DMS53 (cell line): ENCODE measurements around the gene ALG8.
"Not testable (repeated sequence)": the region's sequence is repeated elsewhere in the genome, so short reads cannot be mapped to it uniquely, and the experiment has no call there.

Experiments used
- DNase-seq: peaks from one replicate; lab custom pipeline; 2025; lab: John Stamatoyannopoulos, UW

Gene ALG8

GRCh38 chr11:78071717-78072116, 67.7 kb downstream of the ALG8 start:
- DNase-seq, result no peak

DNA sequence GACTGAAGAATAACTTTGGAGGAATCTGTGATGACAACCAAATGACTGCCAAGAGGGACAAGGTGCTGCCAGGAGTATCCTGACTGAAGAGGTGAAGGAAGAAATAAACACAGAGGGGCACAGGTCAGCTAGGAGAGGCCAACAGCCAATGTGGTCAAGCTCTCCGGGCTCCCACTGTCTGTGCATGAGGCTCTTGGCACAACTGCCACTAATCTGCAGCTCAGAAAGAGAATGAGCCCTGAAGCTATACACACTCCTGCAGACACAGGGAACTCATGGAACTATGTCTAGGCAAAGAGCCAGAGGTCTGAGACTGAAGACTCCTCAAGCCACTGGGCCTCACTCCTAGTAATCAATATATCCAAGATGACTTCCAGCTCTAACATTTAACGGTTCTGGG, 68.8 kb downstream of the ALG8 start:
- no peak for DNase-seq

DNA sequence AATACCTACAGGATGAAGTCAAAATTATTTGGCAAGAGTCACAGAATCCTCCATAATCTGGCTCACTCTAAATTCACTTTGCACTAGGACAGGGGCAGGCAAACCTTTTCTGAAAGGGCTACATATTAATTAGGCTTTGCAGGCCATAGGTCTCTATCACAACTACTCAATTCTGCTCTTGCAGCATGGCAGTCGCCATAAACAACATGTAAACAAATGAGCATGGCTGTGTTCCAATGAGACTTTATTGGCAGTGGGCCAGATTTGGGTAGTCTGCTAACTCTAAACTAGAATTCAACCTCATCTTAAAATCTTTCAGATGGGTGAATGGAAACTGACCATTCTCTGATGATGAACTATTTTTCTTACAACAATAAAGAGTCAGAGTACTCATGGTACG, 70.0 kb downstream of the ALG8 start:
- DNase-seq, result peak; percentile 52

DNA sequence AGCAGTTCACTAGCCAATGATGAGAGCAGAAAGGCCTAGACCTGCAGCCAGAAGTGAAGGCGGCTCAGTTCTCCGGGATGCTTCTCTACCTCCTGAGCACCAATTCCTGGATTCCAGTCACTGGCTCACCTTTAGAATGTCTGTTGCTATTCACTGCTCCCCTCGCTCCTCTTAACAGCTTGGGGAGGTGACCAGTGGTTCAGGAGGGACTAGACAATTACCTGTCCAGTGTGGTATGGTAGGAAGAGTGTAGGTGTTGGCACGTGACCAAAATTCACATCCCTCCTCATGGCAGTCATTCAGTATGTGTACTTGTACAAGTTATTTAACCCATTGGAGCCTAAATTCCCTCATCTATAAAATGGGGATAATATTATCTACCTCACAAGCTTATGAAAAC, 71.7 kb downstream of the ALG8 start:
- no peak for DNase-seq

DNA sequence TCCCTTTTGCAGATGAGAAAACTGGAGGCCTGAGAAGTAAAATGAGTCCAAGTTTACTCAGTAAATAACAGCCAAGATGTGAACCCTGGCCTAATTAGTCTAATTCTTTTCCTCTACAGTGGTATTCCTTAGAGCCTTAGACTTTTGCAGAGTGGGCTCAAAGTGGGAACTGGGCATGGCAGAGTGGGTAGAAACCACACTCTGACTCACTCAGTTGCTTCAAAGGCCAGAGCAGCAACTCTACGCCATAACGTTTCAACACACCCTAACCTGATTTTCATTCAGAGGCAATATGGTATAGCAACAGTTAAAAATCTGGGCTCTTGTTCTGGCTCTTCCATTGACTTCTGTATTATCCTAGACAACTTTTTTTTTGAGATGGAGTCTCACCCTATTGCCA, 73.0 kb downstream of the ALG8 start:
- DNase-seq, result no peak

- no peak for DNase-seq
Observed at GRCh38 chr11:78065203-78065602, 74.2 kb downstream of the ALG8 start.

DNA sequence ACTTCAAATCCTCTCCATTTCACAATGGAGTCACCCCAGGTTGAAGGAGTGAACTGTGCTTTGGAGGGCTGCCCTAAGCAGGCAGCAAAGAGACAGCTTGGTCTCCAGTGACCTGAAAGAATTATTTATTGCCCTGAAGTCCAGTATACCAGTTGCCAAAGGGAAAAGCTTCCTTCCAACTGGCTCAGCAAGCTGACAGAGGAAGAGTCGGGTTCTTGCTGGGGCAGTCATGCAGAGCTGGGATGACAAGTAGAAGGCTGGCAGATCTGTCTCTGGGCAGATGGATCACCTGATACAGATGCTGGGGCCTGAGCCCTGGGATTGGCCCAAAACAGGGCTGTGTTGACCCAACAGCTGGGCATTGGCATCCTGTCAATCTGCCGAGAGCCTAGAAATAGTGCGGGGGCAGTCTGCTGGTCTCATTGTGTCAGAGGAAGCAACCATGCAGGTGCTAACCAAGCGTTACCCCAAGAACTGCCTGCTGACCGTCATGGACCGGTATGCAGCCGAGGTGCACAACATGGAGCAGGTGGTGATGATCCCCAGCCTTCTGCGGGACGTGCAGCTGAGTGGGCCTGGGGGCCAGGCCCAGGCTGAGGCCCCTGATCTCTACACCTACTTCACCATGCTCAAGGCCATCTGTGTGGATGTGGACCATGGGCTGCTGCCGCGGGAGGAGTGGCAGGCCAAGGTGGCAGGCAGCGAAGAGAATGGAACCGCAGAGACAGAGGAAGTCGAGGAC, 75.8 kb downstream of the ALG8 start, which contains the start of gene THRSP:
Gene THRSP, plus strand, starts transcription at position 422 of the 742 bp plus-strand sequence. Its CDS starts 21 bp downstream, at position 443.
- no peak for DNase-seq

DNA sequence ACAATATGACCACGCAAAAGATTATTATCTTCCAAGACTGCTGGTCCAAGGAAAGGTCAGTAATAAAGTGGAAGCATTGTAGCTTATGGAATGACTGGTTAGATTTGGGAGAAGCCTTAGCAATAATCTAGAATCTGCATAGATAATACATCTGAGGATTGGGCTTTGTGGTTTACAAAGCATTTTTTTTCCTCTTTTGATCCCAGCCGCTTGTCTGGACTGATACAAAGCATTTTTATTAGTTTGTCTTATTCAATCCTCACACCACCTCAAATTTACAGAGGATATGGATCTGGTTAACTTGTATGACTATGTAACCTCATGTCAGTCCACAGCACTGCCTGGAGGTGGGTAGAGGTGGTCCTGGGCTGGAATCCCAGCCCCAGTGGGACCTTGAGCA, 76.8 kb downstream of the ALG8 start:
- no peak for DNase-seq

GRCh38 chr11:78061921-78062311, 77.5 kb downstream of the ALG8 start:
- DNase-seq, result no peak

- DNase-seq, result peak; percentile 70
Observed at GRCh38 chr11:78061088-78061920, 78.1 kb downstream of the ALG8 start.

GRCh38 chr11:78060533-78060932, 78.9 kb downstream of the ALG8 start:
- DNase-seq, result no peak

- not testable (repeated sequence) for DNase-seq
Observed at GRCh38 chr11:78059749-78060328, 79.6 kb downstream of the ALG8 start.

- no peak for DNase-seq
Observed at GRCh38 chr11:78057462-78058055, 81.9 kb downstream of the ALG8 start.

DNA sequence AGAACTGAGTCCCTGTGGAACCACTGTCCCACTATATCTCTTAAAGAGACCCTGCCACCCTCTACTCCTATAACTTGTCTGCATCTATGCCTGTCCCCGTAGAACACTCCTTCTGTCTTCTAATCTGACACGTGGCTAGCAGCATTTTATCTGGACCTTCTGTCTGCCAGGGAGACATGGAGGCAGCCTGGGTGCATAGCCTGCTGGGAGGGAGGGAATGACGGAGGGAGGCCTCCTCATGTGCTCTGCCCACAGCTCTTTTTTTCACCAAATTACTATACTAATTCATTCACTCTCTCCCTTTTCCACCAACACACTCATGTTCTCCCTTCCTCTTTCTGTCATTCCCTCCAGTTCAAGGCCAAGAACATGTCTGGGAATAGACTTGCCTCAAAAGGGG, 83.3 kb downstream of the ALG8 start:
- no peak for DNase-seq

DNA sequence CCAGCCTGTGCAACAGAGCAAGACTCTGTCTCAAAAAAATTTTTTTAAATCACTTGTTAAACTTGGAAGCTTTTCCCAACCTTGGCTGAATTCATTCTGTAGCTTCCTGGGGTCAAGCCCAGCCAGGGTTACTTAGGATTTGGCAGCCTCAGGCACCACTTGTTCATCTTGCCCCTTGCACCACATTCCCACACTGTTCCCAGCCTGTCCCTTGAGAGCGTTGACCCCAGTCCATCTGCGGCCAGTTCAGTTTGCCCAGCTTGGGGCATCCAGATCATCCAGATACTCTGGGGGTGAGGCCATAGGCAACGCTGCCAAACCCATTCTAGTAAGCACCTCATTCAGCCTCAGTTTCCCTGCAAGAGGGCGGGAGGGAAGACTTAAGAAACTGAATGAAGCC, 84.5 kb downstream of the ALG8 start:
- DNase-seq, result no peak

GRCh38 chr11:78050964-78051831, 88.2 kb downstream of the ALG8 start:
- DNase-seq, result no peak
